Measurements from ENCODE around the gene CAMTA1.

Gene CAMTA1

DNA sequence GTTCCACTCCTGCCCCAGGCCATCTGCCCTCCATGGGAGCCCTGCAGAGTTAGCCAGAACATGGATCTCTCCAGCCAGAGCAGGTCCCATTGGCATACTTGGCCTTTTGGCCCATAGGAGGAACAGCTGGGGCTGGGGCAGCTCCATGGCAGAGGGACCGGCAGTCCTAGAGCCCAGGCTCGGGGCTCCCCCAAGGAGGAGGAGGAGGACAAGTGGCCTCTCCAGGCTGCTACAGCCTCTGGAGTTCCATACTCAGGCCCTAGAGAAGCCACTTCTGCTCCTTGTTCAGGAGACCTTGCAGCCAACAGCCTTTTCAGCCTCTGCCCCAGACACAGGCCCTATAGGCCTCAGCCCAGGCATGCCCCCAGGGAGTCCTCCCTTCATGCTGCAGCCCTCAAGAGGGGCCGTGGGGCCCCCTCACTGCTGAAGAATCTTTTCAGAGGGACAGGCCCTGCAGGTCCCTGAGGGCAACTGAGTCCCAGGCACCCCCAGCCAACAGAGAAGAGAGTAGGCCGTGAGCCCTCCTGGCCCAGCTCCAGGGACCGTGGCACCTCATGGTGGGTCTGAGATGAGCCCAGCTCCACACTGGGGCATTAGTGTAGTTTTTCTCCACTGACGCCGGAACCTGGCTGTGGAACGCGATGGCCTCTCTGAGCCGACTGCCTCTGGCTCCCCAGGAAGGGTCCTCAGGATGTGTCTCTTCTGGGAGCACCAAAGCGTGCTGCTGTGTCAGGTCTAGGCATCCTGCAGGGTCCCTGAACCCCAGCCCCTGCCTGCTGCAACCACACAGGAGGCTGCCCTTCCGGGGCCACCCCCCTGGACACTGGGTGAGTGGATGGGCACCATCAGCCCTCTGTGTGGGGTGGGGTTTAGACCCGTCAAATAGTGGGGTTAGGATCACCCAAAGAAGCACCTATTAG lies 688.2 kb downstream of the CAMTA1 start:
- no peak for DNase-seq

GRCh38 chr1:7474143-7474490 lies 688.9 kb downstream of the CAMTA1 start:
- no peak for DNase-seq

- DNase-seq, result no peak
These were observed 689.7 kb downstream of the CAMTA1 start for GRCh38 chr1:7474786-7475502.

DNA sequence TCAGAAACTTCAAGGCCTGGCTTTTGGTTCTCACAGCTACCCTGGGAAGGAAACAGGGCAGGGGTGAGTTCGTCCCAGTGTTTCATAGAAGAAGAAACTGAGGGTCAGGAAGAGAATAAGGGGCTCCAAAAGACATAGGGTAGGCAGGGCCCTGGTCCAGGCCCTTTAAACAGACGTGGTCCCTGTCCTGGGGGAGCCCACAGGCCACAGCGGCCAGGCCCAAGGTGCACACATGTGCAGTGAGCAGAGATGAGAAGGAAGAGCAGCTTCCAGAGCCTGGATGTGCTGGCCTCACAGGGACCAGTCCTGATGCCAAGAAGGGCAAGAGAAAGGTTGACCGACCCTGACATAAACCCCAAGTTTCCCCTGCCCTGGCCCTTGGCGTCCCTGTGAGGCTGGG lies 690.4 kb downstream of the CAMTA1 start:
- no peak for DNase-seq

DNA sequence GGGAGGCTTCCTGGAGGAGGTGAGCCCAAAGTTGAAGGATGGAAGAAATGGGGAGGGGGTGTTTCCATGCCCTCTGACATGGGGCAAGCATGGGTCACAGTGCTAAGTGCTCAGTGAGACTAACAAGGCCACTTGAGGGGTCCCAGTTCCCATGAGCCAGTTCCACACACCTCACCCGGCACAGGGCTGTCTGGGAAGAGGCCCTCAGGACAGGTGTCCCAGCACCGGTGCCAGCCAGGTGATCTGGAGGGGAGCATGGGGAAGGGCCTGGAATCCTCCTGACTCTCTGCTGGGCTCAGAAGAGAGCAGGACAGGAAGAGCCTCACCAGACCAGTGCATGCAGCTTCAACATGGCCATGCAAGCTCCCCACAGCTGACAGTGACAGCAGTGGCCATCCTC lies 691.1 kb downstream of the CAMTA1 start:
- no peak for DNase-seq

GRCh38 chr1:7476861-7477547 lies 691.8 kb downstream of the CAMTA1 start:
- no peak for DNase-seq

DNA sequence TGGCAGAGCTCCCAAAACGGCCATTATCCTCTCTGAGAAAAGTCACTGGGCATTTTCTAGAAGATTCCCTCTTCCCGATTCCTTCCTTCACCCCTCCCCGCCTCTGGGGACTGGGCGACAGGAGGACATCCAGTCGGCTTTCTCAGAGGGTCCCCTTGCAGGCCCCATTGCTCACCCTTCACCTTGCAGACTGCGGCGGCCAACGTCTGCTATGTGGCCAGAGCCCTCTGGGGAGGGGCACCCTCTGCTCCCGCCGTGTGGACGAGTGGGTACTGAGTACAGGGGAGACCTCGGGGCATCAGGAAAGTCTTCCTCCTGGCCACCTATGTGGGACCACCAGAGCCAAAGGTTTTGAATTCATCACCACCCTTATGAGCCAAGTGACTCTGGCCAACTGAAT lies 692.3 kb downstream of the CAMTA1 start:
- DNase-seq, result no peak

DNA sequence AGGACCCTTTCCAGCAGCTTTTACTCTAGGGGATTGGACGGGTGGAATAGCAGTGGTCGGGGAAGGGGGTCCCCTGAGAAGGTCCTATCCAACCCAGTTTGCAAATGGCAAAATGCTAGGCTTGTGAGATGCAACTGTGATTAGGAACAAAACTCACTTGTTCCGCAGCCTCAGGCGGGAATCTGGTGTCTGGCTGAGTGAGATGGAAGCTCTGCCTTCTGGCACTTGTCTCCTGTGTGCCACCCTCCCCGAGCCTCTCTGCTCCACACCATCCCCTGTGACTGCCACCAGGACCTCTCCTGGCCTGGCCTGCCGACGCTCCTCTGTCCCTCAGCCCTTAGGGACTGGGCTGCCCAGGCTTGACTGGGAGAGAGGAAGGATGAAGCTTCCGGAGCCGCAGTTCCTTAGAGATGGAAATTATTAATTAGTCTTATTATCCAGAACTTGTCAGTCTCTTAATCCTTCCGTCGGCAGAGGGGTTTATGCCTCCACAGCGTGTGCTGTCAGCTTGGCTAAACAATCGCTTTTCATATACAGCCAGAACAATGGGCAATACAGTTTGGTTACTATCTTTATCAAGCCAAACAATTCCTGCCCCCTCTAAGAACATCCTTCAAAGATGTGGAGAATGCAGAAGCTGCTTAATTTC lies 693.0 kb downstream of the CAMTA1 start:
- no peak for DNase-seq

DNA sequence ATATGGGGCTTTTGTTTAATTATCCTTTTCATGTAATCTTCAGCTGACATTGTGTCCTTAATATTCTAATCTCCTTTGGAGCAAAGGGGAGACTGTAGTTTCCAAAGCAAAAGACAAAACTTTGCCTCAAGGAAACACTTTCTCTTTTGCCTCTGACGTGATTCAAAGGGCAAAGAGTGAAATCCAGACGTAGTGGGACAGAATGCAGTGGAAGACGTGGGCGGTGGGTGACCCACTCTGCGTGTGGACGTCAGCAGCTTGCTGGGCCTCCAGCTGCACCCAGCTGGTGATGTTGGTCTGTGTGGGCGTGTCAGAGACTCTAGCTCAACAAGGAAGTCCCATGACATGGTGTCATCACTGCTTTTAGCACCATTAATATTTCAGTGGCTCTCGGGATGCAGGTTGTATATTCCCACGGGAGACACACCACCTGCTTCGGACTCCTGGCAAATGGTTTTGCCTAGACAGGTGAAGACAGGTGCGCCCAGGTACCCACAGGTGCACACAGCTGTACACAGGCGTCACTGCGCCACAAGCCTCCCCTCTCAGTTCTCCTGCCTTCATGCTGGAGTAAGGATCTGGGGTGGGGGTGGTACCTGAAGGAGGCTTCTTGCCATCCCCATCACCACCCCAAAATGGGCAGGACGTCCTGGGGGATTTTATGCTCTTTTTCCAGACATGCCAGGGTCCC lies 693.7 kb downstream of the CAMTA1 start:
- DNase-seq, result no peak

DNA sequence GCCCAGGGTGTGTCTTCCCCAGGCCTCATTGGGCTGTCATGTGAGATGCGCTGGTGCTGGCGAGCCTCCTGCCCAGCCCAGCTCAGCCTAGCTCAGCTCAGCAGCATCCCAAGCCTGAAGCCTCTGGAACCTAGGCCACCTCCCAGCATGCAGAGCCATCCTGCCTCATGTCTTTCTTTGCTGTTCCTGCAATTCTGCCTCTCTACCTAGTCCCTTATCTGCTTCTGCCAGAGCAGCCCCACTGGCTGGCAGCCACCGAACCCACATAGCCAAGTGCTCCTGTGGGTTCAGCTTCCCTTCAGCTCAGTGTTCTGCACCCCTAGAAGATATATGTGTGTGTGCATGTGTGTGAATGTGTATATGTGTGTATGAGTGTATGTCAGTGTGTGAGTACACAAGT lies 694.3 kb downstream of the CAMTA1 start:
- DNase-seq, result no peak

- DNase-seq, result no peak
These were observed 695.9 kb downstream of the CAMTA1 start for GRCh38 chr1:7481194-7481593.

GRCh38 chr1:7482077-7482476 lies 696.8 kb downstream of the CAMTA1 start:
- no peak for DNase-seq

- no peak for DNase-seq
These were observed 697.7 kb downstream of the CAMTA1 start for GRCh38 chr1:7482772-7483495.

- DNase-seq, result no peak
These were observed 698.6 kb downstream of the CAMTA1 start for GRCh38 chr1:7483634-7484383.

- DNase-seq, result no peak
These were observed 700.0 kb downstream of the CAMTA1 start for GRCh38 chr1:7485086-7485780.

- DNase-seq, result no peak
These were observed 700.6 kb downstream of the CAMTA1 start for GRCh38 chr1:7485826-7486225.

DNA sequence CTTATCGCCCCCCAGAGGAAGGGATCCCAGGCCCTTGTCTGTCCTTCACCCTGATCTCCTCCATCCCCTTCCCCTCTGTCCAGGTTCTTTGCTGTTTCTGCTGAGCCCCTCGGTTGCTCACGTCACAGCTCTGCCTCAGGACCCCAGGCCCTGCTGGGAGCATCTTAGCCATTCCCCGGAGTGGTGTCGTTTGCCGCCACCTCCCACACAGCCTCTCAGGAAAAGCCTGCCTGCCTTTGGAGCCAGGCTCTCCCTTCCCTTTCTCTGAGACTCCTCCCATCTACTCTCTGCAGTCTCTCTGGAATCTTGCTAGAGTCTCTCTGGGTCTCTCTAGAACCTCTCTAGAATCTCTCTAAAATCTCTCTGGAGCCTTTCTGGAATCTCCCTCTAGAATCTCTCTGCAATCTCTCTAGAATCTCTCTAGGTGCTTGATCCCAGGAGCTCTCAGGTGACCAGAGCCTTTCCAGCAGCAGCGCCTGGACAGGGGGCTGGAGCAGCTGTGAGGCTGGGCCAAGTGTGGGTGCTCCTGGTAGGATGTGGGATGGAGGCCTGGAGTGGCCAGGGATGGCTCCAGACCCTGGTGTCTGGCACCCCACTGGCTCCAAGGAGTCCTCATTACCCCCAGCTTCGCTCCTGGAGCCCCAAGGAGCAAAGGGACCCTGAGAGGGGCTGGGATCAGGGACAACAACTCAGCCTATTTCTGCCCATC lies 702.7 kb downstream of the CAMTA1 start:
- DNase-seq, result no peak

DNA sequence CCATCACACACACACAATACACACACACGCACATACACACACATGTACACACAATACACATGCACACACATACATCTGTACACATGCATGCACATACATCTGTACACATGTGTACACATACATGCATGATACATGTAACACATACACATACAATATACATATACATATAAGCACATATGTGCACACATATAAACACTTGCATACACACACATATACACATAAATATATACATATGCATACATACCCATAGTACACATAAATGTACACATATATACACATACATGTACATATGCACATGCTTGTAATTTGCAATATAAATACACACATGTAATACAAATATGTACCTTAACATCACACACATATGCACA lies 703.2 kb downstream of the CAMTA1 start:
- no peak for DNase-seq

- no peak for DNase-seq
These were observed 704.3 kb downstream of the CAMTA1 start for GRCh38 chr1:7489586-7489985.

DNA sequence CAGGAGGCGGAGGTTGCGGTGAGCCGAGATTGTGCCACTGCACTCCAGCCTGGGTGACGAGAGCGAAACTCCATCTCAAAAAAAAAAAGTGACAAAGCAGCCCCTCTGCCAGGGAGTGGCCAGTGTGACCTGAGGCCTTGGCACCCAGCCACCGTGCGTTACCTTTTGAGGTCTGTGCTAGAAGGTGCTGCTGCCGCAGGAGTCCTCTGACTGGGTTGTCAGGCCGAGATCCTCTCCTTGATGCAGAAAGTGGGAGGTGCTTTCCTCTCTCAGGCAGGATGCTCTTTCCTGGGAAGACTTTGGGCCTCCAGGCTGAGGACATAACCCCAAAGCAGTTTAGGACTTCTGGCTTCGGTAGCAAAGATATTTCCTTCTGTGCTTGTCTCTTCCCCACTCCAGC lies 705.3 kb downstream of the CAMTA1 start:
- DNase-seq, result no peak
